ENCODE results near the gene DCD. TPM values are rescaled to one million over a fixed set of nuclear protein-coding genes. Genes with fewer than 3 reads are reported as not detected.

Gene DCD, protein sequence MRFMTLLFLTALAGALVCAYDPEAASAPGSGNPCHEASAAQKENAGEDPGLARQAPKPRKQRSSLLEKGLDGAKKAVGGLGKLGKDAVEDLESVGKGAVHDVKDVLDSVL
- total RNA-seq (not detected), total RNA-seq (0 reads per million in 2 donors)

DNA sequence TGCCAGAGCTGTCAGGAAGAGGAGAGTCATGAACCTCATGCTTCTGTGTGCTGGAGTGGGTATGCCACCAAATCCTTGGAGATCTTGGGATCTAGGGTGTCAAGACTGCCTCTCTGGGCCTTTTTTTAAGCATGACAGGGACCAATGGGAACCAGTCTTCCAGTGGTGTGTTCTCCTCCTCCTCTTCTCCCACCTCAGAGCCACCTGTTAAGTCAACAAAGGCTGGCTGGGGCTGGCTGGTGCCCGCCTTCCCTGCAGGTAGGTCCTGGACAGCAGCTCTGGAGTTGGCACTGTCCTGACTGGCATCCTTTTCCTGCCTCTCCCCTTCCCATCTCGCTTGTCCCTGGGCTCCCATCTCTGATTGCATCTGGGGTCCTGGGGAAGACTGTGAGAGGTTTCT is at the start of gene DCD:
TSS of gene DCD (minus strand) at position 101 of the 400 bp plus-strand sequence. CDS start at position 39, 62 bp downstream.
- no peak within 1 kb of the TSS for H3K27ac Mint-ChIP-seq

DNA sequence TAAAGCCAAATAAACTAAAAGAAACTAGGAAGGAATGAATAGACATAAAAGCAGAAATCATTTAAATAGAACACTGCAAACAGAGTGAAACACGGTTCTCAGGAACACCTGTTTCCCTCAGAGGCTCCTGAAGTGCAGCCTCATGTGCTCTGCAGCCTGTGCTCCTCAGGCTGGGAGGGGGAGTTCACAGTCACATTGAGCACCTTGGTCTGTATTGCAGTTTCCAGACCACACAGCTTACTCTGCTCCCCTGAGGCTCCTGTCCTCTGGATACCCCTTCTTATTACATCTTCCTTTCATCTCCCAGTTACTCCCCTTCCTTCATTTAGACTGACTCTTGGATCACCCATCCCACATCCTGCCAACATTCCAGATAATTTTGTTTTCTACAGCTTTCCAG is 49.7 kb upstream of the DCD start:
- H3K36me3 Mint-ChIP-seq (ENCODE audit: low read depth) = peaks cover 3% of the 10 kb centered on the region
- peaks cover 66% of the 10 kb centered on the region for H3K27me3 Mint-ChIP-seq
- peaks cover 4% of the 10 kb centered on the region for H3K4me1 Mint-ChIP-seq
- no peak overlapping the region for H3K27ac Mint-ChIP-seq
- H3K9me3 ChIP-seq (ENCODE audit: control insufficient read depth, low read length, poor library complexity, severe bottlenecking) = no peaks in the 10 kb centered on the region
- DNase-seq (no peak), ATAC-seq (no peak)
- no peak overlapping the region for H3K4me3 Mint-ChIP-seq

More for the DNA sequence above, at the start of gene DCD:
- H3K4me3 Mint-ChIP-seq = no peak within 1 kb of the TSS
- DNase-seq (no peak), ATAC-seq (no peak)
- peaks cover 60% of the 10 kb centered on the region for H3K27me3 Mint-ChIP-seq
- H3K36me3 Mint-ChIP-seq (ENCODE audit: low read depth) = peaks cover 2% of the 10 kb centered on the region
- H3K4me1 Mint-ChIP-seq = no peaks in the 10 kb centered on the region
- no peaks in the 10 kb centered on the region for H3K9me3 ChIP-seq (ENCODE audit: control insufficient read depth, low read length, poor library complexity, severe bottlenecking)

DNA sequence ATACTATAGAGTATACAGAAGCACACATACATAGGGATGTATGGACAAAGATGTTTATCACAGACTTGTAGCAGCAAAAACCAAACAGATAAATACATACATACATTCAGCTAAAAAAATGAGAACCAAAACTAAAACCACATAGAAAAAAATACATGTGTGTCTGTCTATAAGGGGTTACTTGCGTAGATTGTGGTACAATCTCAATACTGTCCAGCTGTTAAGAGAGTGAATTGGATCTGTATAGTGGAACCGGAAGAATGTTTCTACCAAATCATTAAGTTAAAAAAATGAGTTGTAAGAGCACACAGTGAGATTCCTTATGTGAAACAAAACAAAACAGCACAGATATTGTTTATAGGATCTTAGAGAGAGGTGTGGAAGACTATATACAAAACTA is 44.2 kb upstream of the DCD start:
- H3K9me3 ChIP-seq (ENCODE audit: control insufficient read depth, low read length, poor library complexity, severe bottlenecking) = no peaks in the 10 kb centered on the region
- Mint-ChIP-seq H3K4me1 (no peaks in the 10 kb centered on the region), H3K27me3 (peaks cover 73% of the 10 kb centered on the region), H3K27ac (no peak overlapping the region), H3K36me3 (ENCODE audit: low read depth) (peaks cover 11% of the 10 kb centered on the region), H3K4me3 (no peak overlapping the region)
- DNase-seq (no peak), ATAC-seq (no peak)

DNA sequence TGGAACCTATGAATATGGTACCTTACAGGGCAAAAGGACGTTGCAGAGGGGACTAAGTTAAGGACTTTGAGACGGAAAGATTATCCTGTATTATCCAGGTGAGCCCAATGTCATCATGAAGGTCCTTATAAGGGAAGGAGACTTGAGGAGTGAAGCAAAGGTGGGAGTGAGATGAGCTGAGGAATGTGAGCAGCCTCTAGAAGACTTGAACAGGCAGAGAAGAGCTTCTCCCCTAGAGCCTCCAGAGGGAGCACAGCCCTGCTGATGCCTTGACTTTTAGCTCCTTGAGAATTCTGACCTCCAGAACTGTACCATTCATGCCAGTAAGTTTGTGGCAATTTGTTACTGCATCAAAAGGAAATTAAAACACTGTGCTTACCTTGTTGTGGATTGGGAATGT is 41.8 kb upstream of the DCD start:
- ATAC-seq (no peak), DNase-seq (no peak)
- peaks cover 17% of the 10 kb centered on the region for H3K36me3 Mint-ChIP-seq (ENCODE audit: low read depth)
- peaks cover 74% of the 10 kb centered on the region for H3K27me3 Mint-ChIP-seq
- H3K9me3 ChIP-seq (ENCODE audit: control insufficient read depth, low read length, poor library complexity, severe bottlenecking) = no peaks in the 10 kb centered on the region
- H3K27ac Mint-ChIP-seq = no peak overlapping the region
- H3K4me3 Mint-ChIP-seq = no peak overlapping the region
- H3K4me1 Mint-ChIP-seq = no peaks in the 10 kb centered on the region

DNA sequence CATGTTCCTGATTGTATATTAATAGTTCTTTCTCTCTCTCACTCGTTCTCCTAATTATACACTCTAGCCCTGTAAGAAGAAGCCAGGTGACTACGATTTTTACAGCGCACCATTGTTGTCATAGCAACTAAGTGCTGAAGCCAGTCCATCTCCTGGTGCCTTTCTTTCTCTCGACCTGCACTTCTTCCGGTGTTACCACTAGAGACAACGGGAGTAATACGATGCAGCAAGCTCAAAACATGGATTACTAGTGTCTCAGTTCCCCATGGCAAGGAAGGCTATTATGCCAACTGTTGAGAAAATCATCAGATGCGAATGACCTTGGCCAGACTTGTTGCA is 40.8 kb upstream of the DCD start:
- no peak for ATAC-seq
- H3K9me3 ChIP-seq (ENCODE audit: control insufficient read depth, low read length, poor library complexity, severe bottlenecking) = no peaks in the 10 kb centered on the region
- H3K27ac Mint-ChIP-seq = no peak overlapping the region
- H3K4me3 Mint-ChIP-seq = no peak overlapping the region
- H3K4me1 Mint-ChIP-seq = peaks cover 5% of the 10 kb centered on the region
- H3K36me3 Mint-ChIP-seq (ENCODE audit: low read depth) = peaks cover 22% of the 10 kb centered on the region
- H3K27me3 Mint-ChIP-seq = peaks cover 78% of the 10 kb centered on the region
- DNase-seq = no peak

DNA sequence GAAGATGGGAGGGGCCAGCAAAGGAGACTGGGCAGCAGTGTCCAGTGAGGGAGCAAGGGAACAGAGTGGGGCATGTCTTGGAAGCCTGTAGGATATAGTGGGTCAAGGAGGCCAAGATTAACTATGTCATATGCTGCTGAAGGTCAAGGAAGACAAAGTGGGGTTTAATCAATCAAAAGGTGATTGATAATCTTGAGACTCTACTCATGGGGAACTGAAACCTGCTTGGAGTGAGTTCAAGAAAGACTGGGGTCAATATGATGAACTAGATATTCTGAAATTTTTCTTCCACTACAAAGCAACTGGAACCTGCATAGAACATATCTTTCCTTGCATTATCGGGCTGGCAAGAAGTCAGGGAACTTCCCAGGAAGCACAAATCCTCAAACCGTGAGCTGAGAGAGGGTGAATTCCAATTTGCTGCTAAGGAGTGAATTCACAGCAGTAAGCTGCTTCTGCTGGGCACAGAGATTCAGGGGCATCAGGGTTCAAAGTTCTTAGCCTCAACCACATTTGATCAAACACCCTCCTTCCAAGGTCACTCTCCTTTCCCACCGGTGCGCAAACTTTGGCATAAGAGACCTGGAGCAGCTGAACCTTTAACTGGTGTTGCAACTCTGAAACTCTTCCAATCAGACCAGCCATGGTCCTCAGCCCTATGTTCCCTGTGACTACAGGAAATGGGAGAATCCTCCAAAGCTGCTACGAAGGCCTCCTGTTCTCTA is 40.3 kb upstream of the DCD start:
- Mint-ChIP-seq H3K4me1 (peaks cover 5% of the 10 kb centered on the region), H3K4me3 (no peak overlapping the region), H3K27ac (no peak overlapping the region), H3K27me3 (peaks cover 78% of the 10 kb centered on the region), H3K36me3 (ENCODE audit: low read depth) (peaks cover 24% of the 10 kb centered on the region)
- DNase-seq = no peak
- ATAC-seq = no peak
- no peaks in the 10 kb centered on the region for H3K9me3 ChIP-seq (ENCODE audit: control insufficient read depth, low read length, poor library complexity, severe bottlenecking)

DNA sequence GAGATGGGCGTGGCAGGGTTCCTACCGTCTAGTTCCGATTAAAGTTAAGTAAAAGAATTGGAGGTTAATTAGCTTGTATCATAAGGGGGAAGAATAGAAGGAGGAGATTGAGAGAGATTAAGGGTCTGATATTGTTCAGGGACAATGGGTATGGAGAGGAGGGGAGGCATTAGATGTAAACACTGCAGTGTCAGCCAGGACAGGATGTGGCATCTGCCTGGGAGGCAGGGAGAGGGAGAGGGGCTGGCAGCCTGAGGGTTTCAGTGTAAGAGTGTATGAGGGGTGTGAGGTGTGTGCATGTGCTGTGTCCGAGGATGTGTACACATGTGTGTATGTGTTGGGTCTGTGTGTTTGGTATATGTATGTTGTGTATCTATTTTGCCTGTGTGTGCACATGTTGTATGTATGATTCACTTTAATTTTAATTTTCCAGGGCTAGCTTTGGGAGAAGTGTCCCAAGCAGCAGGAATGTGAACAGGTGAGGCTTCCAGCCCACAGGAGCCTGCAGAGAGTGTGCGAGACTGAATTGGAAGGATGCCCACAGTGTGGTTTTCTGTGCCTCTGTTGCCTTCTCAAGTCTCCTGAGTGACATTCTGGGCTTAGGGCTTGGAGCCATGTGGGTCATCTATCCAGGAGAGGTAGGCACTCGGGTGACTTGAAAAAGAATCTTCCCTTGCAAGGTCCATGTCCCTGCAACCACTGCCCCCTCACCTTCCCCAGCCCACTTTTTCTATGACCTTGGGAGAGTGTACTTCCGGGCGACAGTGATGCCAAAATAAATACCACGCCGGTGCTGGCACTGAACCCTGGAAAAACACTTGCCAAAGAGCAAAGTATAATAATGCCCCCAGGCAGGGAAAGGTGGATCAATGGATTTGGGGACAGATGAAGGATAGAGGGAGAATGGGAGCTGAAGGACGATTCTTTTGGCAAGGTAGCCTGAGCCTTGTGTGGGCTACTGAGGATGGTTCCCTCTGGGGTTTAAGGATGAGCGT is 36.8 kb upstream of the DCD start:
- Mint-ChIP-seq H3K36me3 (ENCODE audit: low read depth) (peaks cover 18% of the 10 kb centered on the region), H3K4me1 (peaks cover 7% of the 10 kb centered on the region), H3K27ac (no peak overlapping the region), H3K4me3 (no peak overlapping the region), H3K27me3 (peaks cover 82% of the 10 kb centered on the region)
- DNase-seq = no peak
- no peaks in the 10 kb centered on the region for H3K9me3 ChIP-seq (ENCODE audit: control insufficient read depth, low read length, poor library complexity, severe bottlenecking)
- ATAC-seq = no peak

DNA sequence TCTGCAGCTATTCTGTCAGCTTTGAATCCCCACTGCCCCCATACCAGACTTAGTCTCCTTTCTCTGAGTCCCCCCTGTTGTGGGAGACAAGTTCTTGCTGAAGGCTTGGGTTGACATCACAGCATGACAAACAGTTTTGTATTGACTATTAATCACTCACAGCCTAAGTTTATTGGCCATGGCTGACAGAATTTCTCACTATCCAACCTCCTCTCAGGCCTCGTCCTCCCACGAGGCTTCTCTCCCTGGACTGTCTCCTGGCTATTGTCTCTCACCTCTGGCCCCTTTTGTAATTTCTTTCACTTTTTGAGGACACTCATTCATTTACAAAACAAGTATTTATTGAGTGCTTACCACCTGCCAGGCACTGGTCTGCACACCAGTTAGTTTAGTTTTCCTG is 35.2 kb upstream of the DCD start:
- peaks cover 85% of the 10 kb centered on the region for H3K27me3 Mint-ChIP-seq
- H3K4me1 Mint-ChIP-seq = peaks cover 7% of the 10 kb centered on the region
- ATAC-seq = no peak
- H3K4me3 Mint-ChIP-seq = peak overlapping the region; percentile 16
- H3K27ac Mint-ChIP-seq = no peak overlapping the region
- peaks cover 16% of the 10 kb centered on the region for H3K36me3 Mint-ChIP-seq (ENCODE audit: low read depth)
- no peaks in the 10 kb centered on the region for H3K9me3 ChIP-seq (ENCODE audit: control insufficient read depth, low read length, poor library complexity, severe bottlenecking)
- DNase-seq = no peak

DNA sequence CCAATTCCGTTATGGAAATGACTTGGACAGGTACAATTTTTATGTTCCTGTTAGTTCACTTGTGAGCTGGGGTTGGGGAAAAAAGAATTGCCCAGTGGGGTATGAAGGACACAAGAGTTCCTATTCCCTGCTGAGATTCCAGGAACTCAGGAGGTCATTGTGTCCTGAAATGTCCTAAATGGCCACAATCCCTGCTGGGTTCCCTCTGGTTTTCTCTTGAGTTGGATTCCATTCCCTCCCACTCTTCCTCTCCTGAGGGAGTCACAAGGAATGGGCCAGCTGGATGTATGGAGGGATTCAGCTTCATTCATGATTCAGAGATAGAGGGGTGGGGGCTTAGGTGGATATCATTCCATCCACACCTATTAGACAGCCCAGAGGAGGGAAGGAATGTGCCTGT is 34.5 kb upstream of the DCD start:
- no peak overlapping the region for H3K4me3 Mint-ChIP-seq
- ATAC-seq = no peak

DNA sequence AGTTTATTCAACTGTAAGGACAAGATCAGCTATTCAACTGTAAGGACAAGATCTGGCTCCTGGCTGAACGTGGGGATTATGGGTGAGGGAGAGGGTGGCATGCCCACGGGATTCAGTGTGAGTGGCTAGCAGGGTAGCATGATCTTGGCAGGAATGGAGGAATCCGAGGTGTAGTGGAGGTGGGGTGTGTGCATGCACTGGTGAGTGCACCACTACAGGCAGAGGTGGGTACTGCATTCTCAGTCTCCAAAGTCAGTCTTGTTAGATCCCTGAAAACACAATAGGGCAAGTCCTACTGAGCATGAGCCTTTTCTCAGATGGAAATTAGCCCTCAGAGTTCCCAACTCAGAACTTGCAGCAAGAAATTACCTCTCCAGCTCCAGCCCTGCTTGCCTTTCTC is 32.2 kb upstream of the DCD start:
- ATAC-seq (peak; percentile 60), DNase-seq (no peak)
- peaks cover 9% of the 10 kb centered on the region for H3K4me1 Mint-ChIP-seq
- no peaks in the 10 kb centered on the region for H3K9me3 ChIP-seq (ENCODE audit: control insufficient read depth, low read length, poor library complexity, severe bottlenecking)
- peaks cover 11% of the 10 kb centered on the region for H3K36me3 Mint-ChIP-seq (ENCODE audit: low read depth)
- H3K27me3 Mint-ChIP-seq = peaks cover 86% of the 10 kb centered on the region
- H3K4me3 Mint-ChIP-seq = no peak overlapping the region
- no peak overlapping the region for H3K27ac Mint-ChIP-seq

More for the DNA sequence above, 34.5 kb upstream of the DCD start:
- Mint-ChIP-seq H3K4me1 (peaks cover 9% of the 10 kb centered on the region), H3K36me3 (ENCODE audit: low read depth) (peaks cover 16% of the 10 kb centered on the region), H3K27ac (no peak overlapping the region), H3K27me3 (peaks cover 86% of the 10 kb centered on the region)
- H3K9me3 ChIP-seq (ENCODE audit: control insufficient read depth, low read length, poor library complexity, severe bottlenecking) = no peaks in the 10 kb centered on the region
- DNase-seq = no peak

DNA sequence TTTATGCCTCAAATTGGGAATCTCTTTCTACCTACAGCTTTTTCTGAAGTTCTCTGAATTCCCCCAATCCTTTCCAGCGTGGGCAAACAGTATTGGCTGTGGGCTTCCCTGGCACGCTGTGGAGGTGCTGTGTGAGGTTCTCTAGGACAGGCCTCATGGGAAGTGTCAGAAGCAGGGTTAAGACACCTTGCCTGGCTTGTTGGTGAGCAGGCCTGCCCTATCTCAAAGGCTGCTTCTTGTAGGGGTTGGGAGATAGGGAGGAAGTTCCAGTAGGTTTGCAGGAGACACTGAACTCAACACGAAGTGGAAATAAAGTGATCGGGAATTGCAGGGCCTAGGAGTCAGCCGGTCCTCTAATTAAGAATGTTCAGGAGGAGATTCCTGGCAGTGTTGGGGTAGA is 30.0 kb upstream of the DCD start:
- Mint-ChIP-seq H3K4me1 (peaks cover 4% of the 10 kb centered on the region), H3K4me3 (no peak overlapping the region), H3K27me3 (peaks cover 66% of the 10 kb centered on the region), H3K27ac (no peak overlapping the region), H3K36me3 (ENCODE audit: low read depth) (peaks cover 4% of the 10 kb centered on the region)
- no peaks in the 10 kb centered on the region for H3K9me3 ChIP-seq (ENCODE audit: control insufficient read depth, low read length, poor library complexity, severe bottlenecking)
- DNase-seq (no peak), ATAC-seq (no peak)

DNA sequence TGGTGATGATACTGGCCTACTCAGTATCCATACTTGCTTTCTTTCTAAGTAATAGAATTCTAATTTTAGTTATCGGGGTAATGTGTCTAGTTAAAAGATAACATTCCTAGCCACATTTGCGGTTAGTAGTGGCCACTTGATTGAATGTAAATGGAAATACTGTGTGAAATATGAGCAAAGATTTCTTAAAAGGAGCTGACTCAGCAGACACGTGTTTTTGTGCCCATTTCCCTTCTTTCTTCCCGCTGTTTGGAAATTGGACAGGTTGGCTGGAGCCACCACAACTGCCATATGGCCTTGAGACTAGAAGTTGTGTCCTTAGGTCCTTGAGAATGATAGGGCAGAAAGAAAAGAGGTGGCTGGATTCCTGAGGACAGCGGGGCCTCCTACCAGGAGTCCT is 19.8 kb upstream of the DCD start:
- H3K27me3 Mint-ChIP-seq = peaks cover 50% of the 10 kb centered on the region
- ATAC-seq = no peak
- H3K4me3 Mint-ChIP-seq = no peak overlapping the region
- no peaks in the 10 kb centered on the region for H3K4me1 Mint-ChIP-seq
- H3K27ac Mint-ChIP-seq = no peak overlapping the region
- peaks cover 2% of the 10 kb centered on the region for H3K36me3 Mint-ChIP-seq (ENCODE audit: low read depth)
- DNase-seq = no peak
- no peaks in the 10 kb centered on the region for H3K9me3 ChIP-seq (ENCODE audit: control insufficient read depth, low read length, poor library complexity, severe bottlenecking)

DNA sequence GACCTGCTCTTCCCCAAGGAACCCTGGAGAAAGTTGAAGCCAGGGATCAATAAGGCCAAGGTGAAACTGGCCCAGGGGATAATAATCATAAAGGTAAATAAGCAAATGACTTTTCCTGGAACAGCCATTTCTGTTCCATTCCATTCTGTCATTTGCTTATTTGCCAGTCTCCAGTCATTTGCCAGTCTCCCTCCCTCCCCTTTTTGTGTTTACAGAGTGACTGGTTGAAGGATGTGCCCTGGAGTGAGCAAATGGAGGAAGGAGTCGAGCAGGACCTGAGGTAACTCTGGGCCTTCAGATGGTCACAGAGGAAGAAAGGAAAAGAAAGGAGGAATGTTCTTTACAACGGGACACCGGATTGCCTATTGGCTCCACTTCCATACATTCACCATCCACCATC is 17.8 kb upstream of the DCD start:
- H3K9me3 ChIP-seq (ENCODE audit: control insufficient read depth, low read length, poor library complexity, severe bottlenecking) = no peaks in the 10 kb centered on the region
- no peak for DNase-seq
- Mint-ChIP-seq H3K27ac (no peak overlapping the region), H3K4me1 (no peaks in the 10 kb centered on the region), H3K27me3 (peaks cover 38% of the 10 kb centered on the region), H3K36me3 (ENCODE audit: low read depth) (peaks cover 2% of the 10 kb centered on the region), H3K4me3 (no peak overlapping the region)
- ATAC-seq = no peak
